Liver (tissue), 9 donors: ENCODE data around the gene CA11. TPM values are rescaled to one million over a fixed set of nuclear protein-coding genes. Genes with fewer than 3 reads are reported as not detected.

Source experiments
- DNase-seq: peaks from one replicate; pipeline ENCODE4 v3.0.0-alpha.2; 2017; ENCODE audit warnings: low spot score
- H3K27ac ChIP-seq, 2 donors: one replicate each; pipeline ENCODE4 v1.7.0; 2013; ENCODE audit warnings: inconsistent platforms in 2 of 2, low read length in 2 of 2, control low read depth in 1 of 2, low read depth in 1 of 2, mild to moderate bottlenecking in 1 of 2
- H3K27me3 ChIP-seq, 4 donors: one replicate each; pipeline versions ENCODE4 v1.6.1 to v1.7.0; 2013; ENCODE audit warnings: low read length in 3 of 4, inconsistent platforms in 1 of 4, mild to moderate bottlenecking in 1 of 4, moderate library complexity in 1 of 4; ENCODE audit not compliant: control insufficient read depth in 4 of 4, insufficient read depth in 4 of 4
- H3K36me3 ChIP-seq, 4 donors: one replicate each; pipeline versions ENCODE4 v1.6.1 to v1.7.0; 2013; ENCODE audit warnings: low read length in 3 of 4, mild to moderate bottlenecking in 3 of 4, low read depth in 1 of 4, moderate library complexity in 1 of 4; ENCODE audit not compliant: control insufficient read depth in 4 of 4, insufficient read depth in 3 of 4
- H3K4me1 ChIP-seq, 4 donors: one replicate each; pipeline versions ENCODE4 v1.6.1 to v1.7.0; 2013; ENCODE audit warnings: low read length in 3 of 4, mild to moderate bottlenecking in 3 of 4, moderate library complexity in 1 of 4; ENCODE audit not compliant: control insufficient read depth in 4 of 4, insufficient read depth in 4 of 4
- H3K4me3 ChIP-seq, 3 donors: one replicate each; pipeline versions ENCODE4 v1.6.1 to v1.7.0; 2013; ENCODE audit warnings: low read length in 3 of 3, control low read depth in 1 of 3, low read depth in 1 of 3, mild to moderate bottlenecking in 1 of 3
- H3K9ac ChIP-seq, 2 donors: one replicate each; pipeline ENCODE4 v1.7.0; 2013; ENCODE audit warnings: low read length in 2 of 2, mild to moderate bottlenecking in 2 of 2, moderate library complexity in 2 of 2, control low read depth in 1 of 2, low read depth in 1 of 2
- H3K9me3 ChIP-seq, 4 donors: one replicate each; pipeline versions ENCODE4 v1.6.1 to v1.7.0; 2013; ENCODE audit warnings: low read length in 3 of 4; ENCODE audit not compliant: control insufficient read depth in 4 of 4
- ATF3 ChIP-seq: IDR thresholded peaks from 2 replicates; pipeline ENCODE4 v1.6.1; 2016; ENCODE audit warnings: antibody characterized with exemption
- CTCF ChIP-seq: fragments of 150-350 bp; IDR thresholded peaks from 2 replicates; pipeline ENCODE4 v1.5.1; 2017; ENCODE audit warnings: improper control_type of control experiment, low read depth, low read length; ENCODE audit not compliant: missing input control
- EGR1 ChIP-seq, 2 donors: IDR thresholded peaks; 2 replicates each; pipeline ENCODE4 v1.6.1; 2016 to 2018; ENCODE audit warnings: antibody characterized with exemption in 2 of 2, low read depth in 2 of 2
- FOXA2 ChIP-seq: IDR thresholded peaks from 2 replicates; pipeline ENCODE4 v1.6.1; 2016; ENCODE audit warnings: antibody characterized with exemption
- GABPA ChIP-seq, 2 donors: IDR thresholded peaks in 1 of 2; conservative IDR thresholded peaks in 1 of 2; 2 replicates each; pipeline ENCODE4 v1.6.1; 2016; ENCODE audit warnings: antibody characterized with exemption in 2 of 2, mild to moderate bottlenecking in 1 of 2, moderate library complexity in 1 of 2
- HNF4A ChIP-seq, 2 donors: conservative IDR thresholded peaks; 2 replicates each; pipeline ENCODE4 v1.6.1; 2016; ENCODE audit warnings: antibody characterized with exemption in 2 of 2, mild to moderate bottlenecking in 2 of 2
- HNF4G ChIP-seq: IDR thresholded peaks from 2 replicates; pipeline ENCODE4 v1.6.1; 2016; ENCODE audit warnings: antibody characterized with exemption
- JUND ChIP-seq, 2 donors: IDR thresholded peaks; 2 replicates each; pipeline ENCODE4 v1.6.1; 2016; ENCODE audit warnings: antibody characterized with exemption in 2 of 2
- MAX ChIP-seq: IDR thresholded peaks from 2 replicates; pipeline ENCODE4 v1.6.1; 2016; ENCODE audit warnings: antibody characterized with exemption
- NR2F2 ChIP-seq: IDR thresholded peaks from 2 replicates; pipeline ENCODE4 v1.6.1; 2016; ENCODE audit warnings: antibody characterized with exemption
- RXRA ChIP-seq, 2 donors: IDR thresholded peaks; 2 replicates each; pipeline ENCODE4 v1.6.1; 2017 to 2018; ENCODE audit warnings: antibody characterized with exemption in 2 of 2, mild to moderate bottlenecking in 1 of 2
- SP1 ChIP-seq: IDR thresholded peaks from 2 replicates; pipeline ENCODE4 v1.6.1; 2018; ENCODE audit warnings: antibody characterized with exemption, mild to moderate bottlenecking
- TAF1 ChIP-seq: conservative IDR thresholded peaks from 2 replicates; pipeline ENCODE4 v1.6.1; 2016; ENCODE audit warnings: antibody characterized with exemption, mild to moderate bottlenecking
- YY1 ChIP-seq: IDR thresholded peaks from 2 replicates; pipeline ENCODE4 v1.6.1; 2016; ENCODE audit warnings: antibody characterized with exemption, mild to moderate bottlenecking
- WGBS: extraction: QIAGEN DNeasy Blood & Tissue Kit; methylation state at CpG from one replicate; pipeline ENCODE4 v1.1.7; 2013; 5-methylcytosine and 5-hydroxymethylcytosine counted together
- polyA plus RNA-seq, 2 donors: library from polyadenylated mRNA; stranded (reverse) in 1 of 2; unstranded in 1 of 2; fragments of 200-250 nt in 1 of 2; fragments of >200 nt in 1 of 2; fragmentation: Nextera tagmentation in 1 of 2; extraction: Ambion mirVana in 1 of 2; gene quantifications; one replicate each; pipeline versions ENCODE4 v1.2.1 to v1.2.3, GENCODE V29; 2013 to 2015
- total RNA-seq, 2 donors: library from RNA; depleted of rRNA; stranded (reverse); fragments of >200 nt; gene quantifications; one replicate each; pipeline ENCODE4 v1.2.3, GENCODE V29; 2014
- donor health status: healthy.
- donor health status: healthy.
- donor health status: healthy.
- donor health status: healthy.
- donor health status: healthy.

The CA11 gene
- total and polyA plus RNA-seq, 4 donors, result 0.09 to 1.1 (median 0.34) TPM

- no peak for TF ChIP-seq SP1
- TF ChIP-seq YY1, result no peak
- TF ChIP-seq TAF1, result no peak
- no peak for TF ChIP-seq HNF4A (conservative IDR thresholded peaks at IDR 0.05)
- no peak for TF ChIP-seq MAX
- TF ChIP-seq GABPA (IDR thresholded peaks at IDR 0.05 in 1 of 2, conservative IDR thresholded peaks at IDR 0.05 in 1 of 2), result no peak
- no peak for TF ChIP-seq CTCF
- no peak for TF ChIP-seq RXRA (IDR thresholded peaks at IDR 0.05)
- TF ChIP-seq EGR1 (IDR thresholded peaks at IDR 0.05; ENCODE audit: low read depth in 2 of 2), result no peak
- TF ChIP-seq HNF4G, result no peak
- no peak for TF ChIP-seq JUND (IDR thresholded peaks at IDR 0.05)
- no peak for TF ChIP-seq FOXA2
- no peak for TF ChIP-seq NR2F2
- Histone ChIP-seq H3K9me3 (no peaks in the 10 kb centered on the region), H3K27ac (no peak overlapping the region), H3K4me3 (no peak overlapping the region), H3K9ac (no peak overlapping the region), H3K4me1 (peaks cover 4 to 8% (median 7%) of the 10 kb centered on the region in 4 donors), H3K36me3 (no peaks in the 10 kb centered on the region), H3K27me3 (no peaks in the 10 kb centered on the region)
- 92% methylated on average over 3 of the region's 3 CpGs for WGBS
- no peak for DNase-seq
These were observed 40.1 kb upstream of the CA11 start for GRCh38 chr19:48686088-48686487.

GRCh38 chr19:48685583-48685982 is 39.6 kb upstream of the CA11 start:
- TF ChIP-seq SP1, result no peak
- TF ChIP-seq RXRA (IDR thresholded peaks at IDR 0.05), result no peak
- TF ChIP-seq ATF3, result no peak
- Histone ChIP-seq H3K36me3 (no peaks in the 10 kb centered on the region), H3K9me3 (no peaks in the 10 kb centered on the region), H3K27me3 (no peaks in the 10 kb centered on the region), H3K4me1 (peaks cover 4 to 8% (median 7%) of the 10 kb centered on the region in 4 donors), H3K9ac (no peak overlapping the region), H3K4me3 (no peak overlapping the region), H3K27ac (no peak overlapping the region)
- 91% methylated on average over 9 of the region's 9 CpGs for WGBS
- DNase-seq, result no peak

GRCh38 chr19:48683349-48683748 is 37.4 kb upstream of the CA11 start:
- no peak overlapping the region for H3K4me3 ChIP-seq
- H3K4me1 ChIP-seq, result peaks cover 4 to 8% (median 7%) of the 10 kb centered on the region in 4 donors
- no peaks in the 10 kb centered on the region for H3K27me3 ChIP-seq
- no peaks in the 10 kb centered on the region for H3K36me3 ChIP-seq
- H3K9ac ChIP-seq, result no peak overlapping the region
- no peak overlapping the region for H3K27ac ChIP-seq
- peak; percentile 64 for DNase-seq
- H3K9me3 ChIP-seq, result no peaks in the 10 kb centered on the region
- 63% methylated on average over 11 of the region's 11 CpGs for WGBS
- TF ChIP-seq CTCF (no peak), JUND (IDR thresholded peaks at IDR 0.05) (no peak)
